Parathyroid adenoma (tissue), 2 donors: ENCODE results near the gene CNRIP1.

Source experiments
- H2AFZ ChIP-seq: fragments of 300-600 bp; sonication (generic); one replicate; pipeline ENCODE4 v1.7.0; 2017; ENCODE audit warnings: antibody characterized with exemption, mild to moderate bottlenecking
- H3K27ac ChIP-seq: fragments of 300-600 bp; sonication (generic); one replicate; pipeline ENCODE4 v1.7.0; 2017
- H3K27me3 ChIP-seq: fragments of 300-600 bp; sonication (generic); one replicate; pipeline ENCODE4 v1.7.0; 2017; ENCODE audit warnings: low read length; ENCODE audit not compliant: control insufficient read depth, insufficient read depth
- H3K36me3 ChIP-seq: fragments of 300-600 bp; sonication (generic); one replicate; pipeline ENCODE4 v1.7.0; 2017; ENCODE audit warnings: low read length; ENCODE audit not compliant: control insufficient read depth, insufficient read depth
- H3K4me1 ChIP-seq: fragments of 300-600 bp; sonication (generic); one replicate; pipeline ENCODE4 v1.7.0; 2017; ENCODE audit warnings: control low read depth
- H3K4me2 ChIP-seq: fragments of 300-600 bp; sonication (generic); one replicate; pipeline ENCODE4 v1.7.0; 2017; ENCODE audit warnings: low read length
- H3K4me3 ChIP-seq: fragments of 300-600 bp; sonication (generic); one replicate; pipeline ENCODE4 v1.7.0; 2017; ENCODE audit warnings: low read depth, low read length
- H3K79me2 ChIP-seq: fragments of 300-600 bp; sonication (generic); one replicate; pipeline ENCODE4 v1.7.0; 2017; ENCODE audit warnings: control low read depth
- H3K9ac ChIP-seq: fragments of 300-600 bp; sonication (generic); one replicate; pipeline ENCODE4 v1.7.0; 2017; ENCODE audit warnings: mild to moderate bottlenecking
- H3K9me3 ChIP-seq: fragments of 300-600 bp; sonication (generic); one replicate; pipeline ENCODE4 v1.7.0; 2017; ENCODE audit warnings: low read length; ENCODE audit not compliant: control insufficient read depth
- CTCF ChIP-seq: fragments of 300-600 bp; sonication (generic); IDR thresholded peaks from one replicate; pipeline ENCODE4 v1.7.0; 2017; ENCODE audit warnings: antibody characterized with exemption, mild to moderate bottlenecking
- donor health status: primary hyperparathyroidism.

Gene CNRIP1

GRCh38 chr2:68341583-68341982 is 21.8 kb upstream of the CNRIP1 start:
- Histone ChIP-seq H2AFZ (no peak overlapping the region), H3K36me3 (no peaks in the 10 kb centered on the region), H3K9me3 (no peaks in the 10 kb centered on the region), H3K27ac (no peak overlapping the region), H3K4me2 (no peak overlapping the region), H3K27me3 (no peaks in the 10 kb centered on the region), H3K79me2 (no peaks in the 10 kb centered on the region), H3K4me1 (no peaks in the 10 kb centered on the region), H3K4me3 (no peak overlapping the region), H3K9ac (no peak overlapping the region)
- no peak for TF ChIP-seq CTCF

- Histone ChIP-seq H3K9me3 (no peaks in the 10 kb centered on the region), H3K36me3 (no peaks in the 10 kb centered on the region), H3K4me3 (no peak overlapping the region), H3K4me1 (no peaks in the 10 kb centered on the region), H3K4me2 (no peak overlapping the region), H3K27ac (no peak overlapping the region), H3K79me2 (no peaks in the 10 kb centered on the region), H3K27me3 (no peaks in the 10 kb centered on the region), H3K9ac (no peak overlapping the region), H2AFZ (no peak overlapping the region)
- no peak for TF ChIP-seq CTCF
Observed at GRCh38 chr2:68341062-68341329, 21.2 kb upstream of the CNRIP1 start.

- Histone ChIP-seq H3K9me3 (no peaks in the 10 kb centered on the region), H3K4me2 (no peak overlapping the region), H3K9ac (no peak overlapping the region), H3K27me3 (no peaks in the 10 kb centered on the region), H3K4me3 (no peak overlapping the region), H3K4me1 (no peaks in the 10 kb centered on the region), H2AFZ (no peak overlapping the region), H3K36me3 (no peaks in the 10 kb centered on the region), H3K79me2 (no peaks in the 10 kb centered on the region), H3K27ac (no peak overlapping the region)
- no peak for TF ChIP-seq CTCF
Observed at GRCh38 chr2:68340226-68341061, 20.7 kb upstream of the CNRIP1 start.

GRCh38 chr2:68336192-68336591 is 16.4 kb upstream of the CNRIP1 start:
- H3K4me3 ChIP-seq, result no peak overlapping the region
- no peak overlapping the region for H3K9ac ChIP-seq
- no peak for TF ChIP-seq CTCF
- no peaks in the 10 kb centered on the region for H3K27me3 ChIP-seq
- no peaks in the 10 kb centered on the region for H3K9me3 ChIP-seq
- H3K36me3 ChIP-seq, result no peaks in the 10 kb centered on the region
- no peak overlapping the region for H2AFZ ChIP-seq
- H3K4me1 ChIP-seq, result no peaks in the 10 kb centered on the region
- no peak overlapping the region for H3K27ac ChIP-seq
- no peak overlapping the region for H3K4me2 ChIP-seq
- H3K79me2 ChIP-seq, result no peaks in the 10 kb centered on the region

- H3K36me3 ChIP-seq, result no peaks in the 10 kb centered on the region
- H3K9me3 ChIP-seq, result no peaks in the 10 kb centered on the region
- no peak overlapping the region for H3K4me3 ChIP-seq
- H3K4me2 ChIP-seq, result no peak overlapping the region
- no peak overlapping the region for H3K9ac ChIP-seq
- H3K4me1 ChIP-seq, result no peaks in the 10 kb centered on the region
- H3K79me2 ChIP-seq, result no peaks in the 10 kb centered on the region
- H3K27ac ChIP-seq, result no peak overlapping the region
- TF ChIP-seq CTCF, result no peak
- H2AFZ ChIP-seq, result no peak overlapping the region
- no peaks in the 10 kb centered on the region for H3K27me3 ChIP-seq
Observed at GRCh38 chr2:68333931-68334330, 14.2 kb upstream of the CNRIP1 start.
